GM04503 (cell line): ENCODE data around the gene VSIG10L.

Experiments used
- DNase-seq: peaks from one replicate; pipeline ENCODE4 v3.0.0-alpha.2; 2012; ENCODE audit warnings: low read depth

The VSIG10L gene

GRCh38 chr19:51341976-51342580 is at the start of gene VSIG10L:
Gene VSIG10L, minus strand, starts transcription at chr19:51342139. Its CDS starts 15 bp downstream, at chr19:51342124.
- DNase-seq, result no peak

- DNase-seq, result no peak
Measured at GRCh38 chr19:51391073-51391611, 49.2 kb upstream of the VSIG10L start.

DNA sequence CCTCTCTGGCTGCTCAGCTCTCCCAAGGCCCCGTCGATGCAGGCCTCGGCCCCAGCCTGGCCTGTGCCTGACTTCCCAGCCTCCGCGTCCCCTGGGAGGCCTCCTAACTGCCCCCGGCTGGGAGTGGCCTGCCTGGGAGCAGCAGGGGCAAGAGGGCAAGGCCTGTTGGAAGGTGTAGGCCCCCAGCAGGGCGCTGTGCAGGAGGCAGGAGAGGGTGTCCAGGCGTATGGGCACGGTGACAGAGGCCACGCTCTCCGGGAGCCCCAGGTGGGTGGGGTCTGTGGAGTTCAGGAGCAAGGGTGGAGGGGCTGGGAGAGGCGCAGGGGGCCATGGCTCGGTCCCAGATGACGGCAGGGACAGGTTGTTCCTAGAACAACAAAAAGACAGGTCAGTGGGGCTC is 47.2 kb upstream of the VSIG10L start:
- DNase-seq, result no peak

DNA sequence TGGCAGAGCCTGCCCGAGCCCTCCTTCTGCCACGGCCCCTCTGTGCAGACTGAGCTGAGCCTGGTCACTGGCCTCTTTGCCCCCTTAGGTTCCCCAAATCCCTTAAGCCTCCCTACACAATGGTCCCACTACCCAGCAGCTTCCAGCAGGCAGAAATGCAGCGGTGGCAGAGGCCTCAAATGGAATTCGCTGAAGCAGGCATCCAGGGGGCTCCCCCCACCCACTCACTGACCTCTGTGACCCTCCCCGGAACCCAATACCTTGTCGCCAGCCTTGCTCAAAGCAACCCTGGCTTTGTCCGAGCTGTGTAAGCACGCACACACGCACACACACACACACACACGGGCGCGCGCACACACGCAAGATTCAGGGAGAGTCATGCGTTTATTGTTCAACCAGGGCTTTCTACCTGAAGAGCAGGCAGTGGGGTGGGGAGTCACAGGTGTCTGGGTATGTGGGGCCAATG is 46.0 kb upstream of the VSIG10L start, which contains the start of gene LIM2:
LIM2 (minus strand) TSS at position 51 of the 466 bp plus-strand sequence. CDS start 531 bp downstream, outside the sequence.
- no peak for DNase-seq

DNA sequence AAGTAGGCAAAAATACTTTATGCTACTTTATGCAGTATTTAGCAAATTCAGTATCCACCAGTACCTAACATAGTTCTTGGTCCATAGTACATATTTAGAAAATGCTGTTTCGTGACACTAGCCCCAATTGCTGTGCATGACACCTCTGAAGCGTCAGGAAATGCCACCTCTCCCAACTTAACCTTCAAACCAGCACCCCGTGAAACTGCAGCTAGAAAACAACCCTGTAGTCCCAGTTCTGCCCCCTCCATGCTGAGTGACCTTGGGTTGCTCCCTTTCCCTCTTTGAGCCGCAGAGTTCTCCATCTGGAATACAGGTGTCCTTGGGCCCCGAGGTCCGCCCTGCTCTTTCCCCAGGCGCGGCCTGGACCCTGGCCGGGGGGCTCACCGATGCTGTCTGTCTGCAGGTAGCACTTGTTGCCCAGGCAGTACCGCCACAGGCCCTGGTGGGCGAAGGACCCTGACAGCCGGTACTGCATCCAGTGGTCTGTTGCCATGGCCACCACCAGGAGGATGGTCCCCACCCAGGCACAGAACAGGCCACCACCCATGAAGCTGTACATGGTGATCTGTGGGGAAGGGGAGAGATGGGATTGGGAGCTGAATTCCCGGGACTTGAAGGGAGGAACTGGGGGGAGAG is 45.1 kb upstream of the VSIG10L start:
- DNase-seq, result no peak

- DNase-seq, result no peak
Measured at GRCh38 chr19:51382004-51382403, 40.1 kb upstream of the VSIG10L start.

- no peak for DNase-seq
Measured at GRCh38 chr19:51380379-51380778, 38.4 kb upstream of the VSIG10L start.

- DNase-seq, result no peak
Measured at GRCh38 chr19:51377422-51377821, 35.5 kb upstream of the VSIG10L start.

- DNase-seq, result no peak
Measured at GRCh38 chr19:51375504-51376221, 33.7 kb upstream of the VSIG10L start.

DNA sequence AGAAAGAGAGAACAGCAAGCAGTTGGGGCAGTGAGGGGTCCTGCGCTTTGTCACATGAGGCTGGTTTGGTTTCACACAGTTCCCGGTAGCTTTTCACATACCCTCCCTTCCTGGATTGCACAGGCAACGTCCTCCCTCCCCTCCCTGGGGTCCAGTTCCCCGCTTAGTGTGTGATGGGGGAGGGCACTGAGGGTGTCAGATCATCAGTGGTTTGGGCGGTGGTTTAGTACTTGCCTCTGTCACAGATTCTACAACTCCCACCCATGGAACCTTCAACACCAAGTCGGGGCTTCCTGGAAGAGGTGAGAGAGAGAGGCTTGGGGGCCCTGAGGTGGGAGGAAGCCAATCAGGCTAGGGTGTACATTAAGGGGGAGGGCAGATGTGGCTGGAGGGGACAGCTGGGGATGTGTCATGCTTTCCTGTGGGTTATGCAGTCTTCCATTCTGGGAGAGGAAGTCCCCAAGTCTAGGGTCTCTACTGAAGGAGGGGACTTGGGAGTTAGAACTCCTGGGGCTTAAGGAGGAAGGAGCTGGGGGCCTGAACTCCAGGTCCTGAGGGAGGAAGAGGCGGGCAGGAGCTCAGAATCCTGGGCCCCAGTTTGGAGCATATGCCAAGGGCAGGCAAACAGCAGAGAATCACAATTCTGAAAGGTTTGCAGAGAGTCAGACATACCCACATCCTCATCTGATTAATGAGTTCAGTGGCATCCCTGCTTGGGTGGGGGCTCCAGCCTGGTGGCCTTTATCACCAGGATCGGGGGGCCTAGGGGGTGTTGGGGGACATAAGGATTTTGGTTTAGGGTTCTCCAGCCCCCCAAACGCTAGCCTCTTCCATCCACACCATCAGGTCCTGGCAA is 30.9 kb upstream of the VSIG10L start, which contains the start of gene NKG7:
NKG7 (minus strand) TSS at position 6 of the 856 bp plus-strand sequence. CDS start 119 bp downstream, outside the sequence.
- no peak for DNase-seq

DNA sequence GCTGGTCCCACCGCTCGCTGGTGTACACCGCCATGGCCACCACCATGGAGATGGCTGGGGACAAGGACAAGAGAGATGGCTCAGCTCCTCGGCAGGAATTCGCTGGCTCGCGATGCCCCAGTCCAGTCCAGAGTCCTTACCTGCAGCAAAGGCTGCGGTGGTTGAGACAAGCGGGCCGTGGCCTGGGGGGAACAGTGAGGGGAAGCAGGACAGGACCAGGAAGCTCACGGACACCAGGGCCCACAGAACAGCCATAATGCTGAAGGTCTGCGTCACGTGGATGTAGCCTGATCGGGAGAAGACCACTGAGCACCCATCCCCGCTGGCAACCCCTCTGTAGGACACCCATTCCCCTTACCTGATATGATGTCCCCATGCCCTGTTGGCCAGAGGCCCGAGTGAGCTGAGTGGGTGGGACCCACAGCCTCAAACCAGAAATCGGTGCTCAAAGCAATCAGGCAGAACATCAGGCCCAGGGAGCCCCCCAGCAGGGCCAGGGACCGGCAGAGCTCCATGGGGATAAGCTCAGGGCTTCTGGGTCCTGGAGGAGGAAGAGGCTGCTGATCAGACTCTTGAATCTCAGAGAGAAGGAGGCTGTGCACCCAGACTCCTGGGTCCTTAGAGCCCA is 30.2 kb upstream of the VSIG10L start:
- DNase-seq, result no peak

DNA sequence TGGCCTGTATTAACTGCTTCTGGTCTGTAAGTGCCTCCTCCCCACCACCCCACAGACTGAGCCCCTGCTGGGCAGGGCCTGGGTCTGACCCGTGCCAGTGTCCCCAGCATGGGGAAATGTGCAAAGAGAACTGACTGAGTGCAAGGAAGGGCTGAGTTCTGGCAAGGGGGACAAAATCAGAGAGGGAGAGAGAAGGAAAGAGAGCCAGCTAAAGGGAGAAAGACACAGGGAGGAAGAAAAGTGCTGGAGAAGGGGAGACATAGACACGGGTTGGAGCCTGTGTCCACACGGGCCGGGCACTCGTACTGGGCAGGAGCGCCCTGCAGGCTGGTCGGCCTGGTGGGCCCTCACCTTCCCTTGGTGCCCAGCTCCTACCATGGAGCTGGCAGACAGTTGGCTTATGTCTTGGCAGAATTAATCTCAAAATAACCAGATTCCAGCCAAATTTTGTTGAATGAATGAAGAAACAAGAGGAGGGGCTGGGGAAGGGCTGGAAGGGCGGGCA is 29.3 kb upstream of the VSIG10L start:
- DNase-seq, result no peak

GRCh38 chr19:51370230-51370629 is 28.3 kb upstream of the VSIG10L start:
- no peak for DNase-seq

DNA sequence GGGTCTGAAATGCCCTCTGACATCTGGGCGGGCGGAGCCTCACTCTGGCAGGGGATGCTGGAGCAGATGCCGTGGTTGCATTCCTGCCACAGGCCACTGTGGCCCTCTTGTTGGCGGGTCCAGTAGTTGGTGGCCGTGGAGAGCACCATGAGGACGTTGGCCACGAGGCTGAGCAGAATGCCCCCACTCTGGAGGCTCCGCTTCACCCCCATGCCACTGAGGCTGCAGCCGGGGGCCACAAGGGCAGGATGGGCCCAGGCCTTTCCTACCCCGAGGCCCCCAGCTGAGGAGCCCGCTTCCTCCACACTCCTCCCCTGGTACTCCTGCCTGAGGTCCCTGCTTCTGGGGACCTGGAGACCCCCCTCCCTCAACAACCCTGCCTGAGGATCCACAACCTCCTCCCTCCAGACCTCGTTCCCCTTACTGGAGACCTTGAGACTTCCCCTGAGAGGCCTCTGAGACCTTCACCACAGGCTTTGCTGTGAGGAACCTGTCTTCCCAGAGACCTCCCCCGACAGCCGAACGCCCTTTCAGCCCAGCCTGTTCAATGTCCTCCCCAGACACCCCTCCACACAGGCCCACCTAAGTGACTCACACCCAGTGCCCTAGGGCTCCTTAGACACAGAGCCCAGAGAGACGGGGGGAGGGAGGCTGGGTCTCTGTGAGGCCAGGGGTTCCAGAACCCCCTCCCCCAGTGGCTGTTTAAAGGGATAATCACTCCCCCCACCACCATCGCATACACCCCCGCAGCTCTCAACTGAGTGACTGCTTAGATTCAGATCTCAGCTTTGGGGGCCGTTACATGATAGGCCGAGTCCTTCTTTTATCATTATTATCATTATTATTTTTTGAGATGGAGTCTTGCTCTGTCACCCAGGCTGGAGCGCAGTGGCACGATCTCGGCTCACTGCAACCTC is 26.7 kb upstream of the VSIG10L start, which contains the start of gene CLDND2:
CLDND2 (minus strand) TSS at position 638 of the 917 bp plus-strand sequence; CDS start at position 212, 426 bp downstream.
- no peak for DNase-seq

DNA sequence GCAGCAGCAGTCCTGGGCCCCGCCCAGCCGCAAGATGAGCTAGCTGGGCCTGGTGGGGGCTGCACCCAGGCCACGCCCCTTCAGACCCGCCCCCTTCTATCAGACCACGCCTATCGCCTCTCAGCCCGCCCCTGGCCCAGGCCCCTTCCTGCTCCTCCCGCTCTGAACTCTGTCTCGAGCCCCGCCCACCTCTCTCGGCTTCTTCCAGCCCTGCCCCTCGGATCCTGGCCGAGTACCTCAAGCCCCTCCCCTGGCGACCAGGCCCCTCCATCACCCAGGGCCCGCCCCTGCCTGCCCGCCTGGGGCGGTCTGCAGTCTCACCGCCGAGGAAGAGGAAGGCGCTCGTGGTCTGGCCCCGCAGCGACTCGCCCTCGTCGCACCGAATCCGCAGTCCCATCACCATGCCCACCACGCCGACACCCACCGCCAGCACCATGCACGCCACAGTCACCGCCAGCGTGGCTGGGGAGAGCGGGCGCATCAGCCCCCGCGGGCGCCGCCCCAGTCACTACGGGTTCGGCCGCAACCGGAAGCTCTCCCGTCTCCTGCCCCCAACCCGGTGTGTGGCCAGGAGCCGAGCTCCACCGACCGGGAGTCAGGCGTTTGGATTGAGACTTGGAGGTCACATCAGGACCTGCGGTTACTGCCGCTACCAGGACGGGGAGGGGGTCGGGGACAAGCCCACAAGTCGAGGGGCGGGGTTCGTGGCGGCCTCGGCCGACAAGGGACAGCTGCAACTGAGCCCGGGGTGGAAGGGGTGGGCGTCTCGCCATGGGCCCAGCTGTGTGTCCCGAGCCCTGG is 25.8 kb upstream of the VSIG10L start:
- DNase-seq, result peak; percentile 87

DNA sequence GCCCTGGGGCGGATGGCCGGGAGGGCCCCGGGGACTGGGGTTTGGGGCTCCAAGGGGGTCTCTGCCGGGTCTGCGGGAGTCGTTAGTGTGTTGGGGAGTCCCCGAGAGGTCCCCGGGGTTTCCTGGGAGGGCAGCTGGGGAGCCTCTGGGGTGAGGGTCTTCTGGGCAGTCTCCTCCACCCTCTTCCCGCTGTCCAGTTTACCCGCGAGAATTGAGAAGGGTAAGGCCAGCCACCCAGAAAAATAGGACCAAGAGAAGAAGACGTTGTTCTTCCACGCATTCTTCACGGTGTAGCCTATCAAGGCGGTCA is 25.3 kb upstream of the VSIG10L start:
- DNase-seq, result no peak

DNA sequence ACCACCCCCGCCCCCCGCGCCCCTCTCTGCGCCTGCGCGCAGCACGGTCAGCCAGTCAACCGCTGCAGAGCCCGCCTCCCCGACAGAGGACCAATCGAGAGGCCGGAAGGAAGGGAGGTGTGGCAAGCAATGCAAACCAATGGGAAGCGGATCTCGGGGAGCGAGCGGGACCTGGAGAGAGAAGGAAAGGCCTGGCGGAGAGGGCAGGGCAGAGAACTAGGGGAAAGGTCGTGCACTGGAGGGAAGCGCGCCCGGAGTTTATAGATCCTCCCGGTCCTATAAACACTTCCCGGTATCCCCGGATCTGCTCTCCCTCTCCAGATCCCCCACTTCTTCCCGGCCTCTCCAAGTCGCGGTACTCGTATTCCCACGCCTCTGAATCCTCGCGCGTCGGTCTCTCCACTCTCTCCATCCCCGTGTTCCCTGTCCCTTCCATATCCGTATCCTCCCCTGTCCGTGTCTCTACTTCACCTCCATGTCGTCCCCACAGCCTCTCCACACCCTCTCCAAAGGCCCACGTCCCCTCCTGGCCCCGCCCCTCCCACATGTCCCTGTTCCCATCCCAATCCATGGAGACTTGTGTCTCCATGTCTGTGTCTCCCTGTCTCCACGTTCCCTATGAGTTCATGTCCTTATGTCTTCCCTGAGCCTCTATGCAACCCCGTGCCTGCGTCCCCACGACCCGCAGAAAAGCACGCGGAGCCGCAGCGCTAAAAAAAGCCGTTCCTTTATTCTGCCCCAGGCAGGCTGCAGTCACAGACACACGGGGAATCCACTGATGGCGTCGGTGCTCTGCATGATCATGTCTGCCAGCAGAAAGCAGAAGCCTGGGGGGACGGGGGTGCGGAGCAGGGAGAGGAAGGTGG is 24.7 kb upstream of the VSIG10L start:
- peak; percentile 88 for DNase-seq

DNA sequence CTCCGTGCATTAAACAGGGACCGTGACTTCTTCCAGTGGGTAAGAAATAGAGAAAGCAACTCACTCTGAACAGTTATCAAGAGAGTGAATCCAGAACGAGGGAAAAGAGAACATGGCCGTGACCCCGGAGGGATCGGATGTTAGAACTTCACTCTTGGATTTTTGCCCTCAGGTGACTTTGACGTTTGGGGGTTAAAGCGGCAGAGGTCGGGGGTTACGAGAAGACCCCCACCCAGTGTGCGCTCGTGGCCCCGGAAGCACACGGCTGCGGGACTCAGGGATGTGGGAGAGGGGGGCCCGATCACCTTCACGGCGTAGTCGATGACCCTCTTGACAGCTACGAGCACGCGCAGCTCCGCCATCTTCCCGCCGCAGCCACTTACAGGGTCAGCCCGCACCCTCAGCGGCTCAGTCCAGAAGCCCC is 24.0 kb upstream of the VSIG10L start, which contains the start of gene ETFB:
ETFB (minus strand) TSS at position 424 of the 424 bp plus-strand sequence; CDS start at position 362, 62 bp downstream.
- no peak for DNase-seq
